Brain pericyte (primary cell): ENCODE measurements around the gene LRRC7.

Experiments
- DNase-seq: peaks from one replicate; pipeline ENCODE4 v3.0.0-alpha.2; 2012; ENCODE audit warnings: low read depth, low spot score

Gene LRRC7

GRCh38 chr1:70090141-70090540, 522.4 kb downstream of the LRRC7 start:
- no peak for DNase-seq

GRCh38 chr1:70090875-70091274, 523.2 kb downstream of the LRRC7 start:
- no peak for DNase-seq

GRCh38 chr1:70091811-70092210, 524.1 kb downstream of the LRRC7 start:
- DNase-seq, result no peak

- no peak for DNase-seq
These were observed 524.8 kb downstream of the LRRC7 start for GRCh38 chr1:70092526-70092925.

- DNase-seq, result no peak
These were observed 525.7 kb downstream of the LRRC7 start for GRCh38 chr1:70093250-70093975.

- DNase-seq, result no peak
These were observed 533.5 kb downstream of the LRRC7 start for GRCh38 chr1:70101231-70101630.

GRCh38 chr1:70101774-70102173, 534.1 kb downstream of the LRRC7 start:
- no peak for DNase-seq

- no peak for DNase-seq
These were observed 536.0 kb downstream of the LRRC7 start for GRCh38 chr1:70103770-70104169.

GRCh38 chr1:70109241-70109640, 541.5 kb downstream of the LRRC7 start:
- no peak for DNase-seq

GRCh38 chr1:70112838-70113237, 545.1 kb downstream of the LRRC7 start:
- no peak for DNase-seq

- DNase-seq, result no peak
These were observed 547.6 kb downstream of the LRRC7 start for GRCh38 chr1:70115315-70115714.

- no peak for DNase-seq
These were observed 549.3 kb downstream of the LRRC7 start for GRCh38 chr1:70117046-70117445.

GRCh38 chr1:70134148-70134547, 566.4 kb downstream of the LRRC7 start:
- no peak for DNase-seq

GRCh38 chr1:70140343-70140742, 572.6 kb downstream of the LRRC7 start:
- DNase-seq, result no peak

- DNase-seq, result no peak
These were observed 573.2 kb downstream of the LRRC7 start for GRCh38 chr1:70140894-70141293.

- DNase-seq, result no peak
These were observed 574.4 kb downstream of the LRRC7 start for GRCh38 chr1:70142075-70142474.

GRCh38 chr1:70143048-70143659, 575.4 kb downstream of the LRRC7 start:
- DNase-seq, result no peak

GRCh38 chr1:70146488-70146887, 578.8 kb downstream of the LRRC7 start:
- DNase-seq, result no peak

GRCh38 chr1:70150444-70150843, 582.7 kb downstream of the LRRC7 start:
- DNase-seq, result no peak

- DNase-seq, result no peak
These were observed 586.0 kb downstream of the LRRC7 start for GRCh38 chr1:70153739-70154138.

- no peak for DNase-seq
These were observed 588.9 kb downstream of the LRRC7 start for GRCh38 chr1:70156529-70157120.

- no peak for DNase-seq
These were observed 596.6 kb downstream of the LRRC7 start for GRCh38 chr1:70164350-70164749.

- DNase-seq, result no peak
These were observed 600.6 kb downstream of the LRRC7 start for GRCh38 chr1:70168283-70168682.
